Esophagus squamous epithelium (tissue), 5 donors: ENCODE results near the gene MEIS3. TPM values are rescaled to one million over a fixed set of nuclear protein-coding genes. Genes with fewer than 3 reads are reported as not detected.

Experiments
- DNase-seq: peaks from one replicate; lab custom pipeline; 2025; lab: John Stamatoyannopoulos, UW
- H3K27ac ChIP-seq, 4 donors: fragments of 200-600 bp; sonication (generic); one replicate each; pipeline ENCODE4 v1.5.1; 2016 to 2019; ENCODE audit warnings: mild to moderate bottlenecking in 1 of 4
- H3K27me3 ChIP-seq, 4 donors: fragments of 200-600 bp; sonication (generic); 1 replicate in 3 of 4; 2 replicates in 1 of 4; pipeline versions ENCODE4 v1.5.1 to v1.6.0; 2017 to 2021; ENCODE audit warnings: antibody characterized with exemption in 1 of 4
- H3K36me3 ChIP-seq, 3 donors: fragments of 200-600 bp; sonication (generic); one replicate each; pipeline ENCODE4 v1.5.1; 2016 to 2019
- H3K4me1 ChIP-seq, 3 donors: fragments of 200-600 bp; sonication (generic); one replicate each; pipeline ENCODE4 v1.5.1; 2017 to 2019
- H3K4me3 ChIP-seq, 4 donors: fragments of 200-600 bp; sonication (generic); 1 replicate in 3 of 4; 2 replicates in 1 of 4; pipeline ENCODE4 v1.5.1; 2016 to 2019; ENCODE audit warnings: mild to moderate bottlenecking in 2 of 4, moderate library complexity in 1 of 4
- H3K9me3 ChIP-seq, 3 donors: fragments of 200-600 bp; sonication (generic); one replicate each; pipeline ENCODE4 v1.5.1; 2016 to 2019
- CTCF ChIP-seq, 6 experiments: fragments of 450-650 bp in 4 of 6; fragments of 200-600 bp in 2 of 6; sonication (generic) in 2 of 6; IDR thresholded peaks; one replicate each; pipeline ENCODE4 v1.5.1; 2016 to 2019; ENCODE audit warnings: antibody characterized with exemption in 6 of 6, mild to moderate bottlenecking in 4 of 6, moderate library complexity in 4 of 6
- POLR2A ChIP-seq, 4 donors: fragments of 450-650 bp; IDR thresholded peaks; one replicate each; pipeline ENCODE4 v1.6.1; 2017; ENCODE audit warnings: antibody characterized with exemption in 4 of 4, mild to moderate bottlenecking in 4 of 4, moderate library complexity in 3 of 4
- WGBS, 2 donors: methylation state at CpG; one replicate each; pipeline ENCODE4 v1.1.5; 2018; 5-methylcytosine and 5-hydroxymethylcytosine counted together
- intact Hi-C: fragments of 100-400 bp; cut with DNase I; formaldehyde crosslinking; loops from one replicate; pipeline ENCODE4 v1.15.0; 2022
- total RNA-seq, 4 donors: library from RNA; depleted of rRNA; stranded (reverse); fragments of >200 nt; gene quantifications; one replicate each; pipeline ENCODE4 v1.1.0, GENCODE V29; 2016
- donor health status: DM: yes; HTN: yes; CAD: no.

The MEIS3 gene
- 10 to 100 TPM in 1 of 4 donors, 1 to 10 TPM in 3; 1.0 to 13.5 (median 3.9) TPM for total RNA-seq

- no peak for DNase-seq
- H3K36me3 ChIP-seq = no peaks in the 10 kb centered on the region
- intact Hi-C loops = no loop called here
- peaks cover 0 to 100% (median 28%) of the 10 kb centered on the region in 4 donors for H3K27me3 ChIP-seq
- no peaks in the 10 kb centered on the region for H3K9me3 ChIP-seq
- 0 to 2% methylated on average over 5 to 14 of the region's 70 CpGs for WGBS, 2 donors
- peak within 1 kb of the TSS; percentile 10 to 69 (median 47) for H3K4me3 ChIP-seq
- peak within 1 kb of the TSS in 3 of 4 donors; percentile 19 to 68 (median 49) for H3K27ac ChIP-seq
- TF ChIP-seq CTCF (IDR thresholded peaks at IDR 0.05) (no peak), POLR2A (IDR thresholded peaks at IDR 0.05) (no peak)
- H3K4me1 ChIP-seq = peaks cover 7 to 44% (median 12%) of the 10 kb centered on the region in 3 donors
These were observed at the start of gene MEIS3 for GRCh38 chr19:47419030-47419783. Gene MEIS3 (minus strand): TSS chr19:47419527. CDS start chr19:47419081, 446 bp downstream.

- intact Hi-C loops = no loop called here
- Histone ChIP-seq H3K36me3 (no peaks in the 10 kb centered on the region), H3K4me3 (no peak overlapping the region), H3K27me3 (peaks cover 5 to 93% (median 8%) of the 10 kb centered on the region in 4 donors), H3K27ac (no peak overlapping the region), H3K9me3 (no peaks in the 10 kb centered on the region), H3K4me1 (peaks cover 5 to 31% (median 9%) of the 10 kb centered on the region in 3 donors)
- no peak for DNase-seq
- TF ChIP-seq POLR2A (IDR thresholded peaks at IDR 0.05) (no peak), CTCF (IDR thresholded peaks at IDR 0.05) (no peak)
- 47% methylated on average over 9 of the region's 9 CpGs for WGBS, 2 donors
These were observed 48.6 kb upstream of the MEIS3 start for GRCh38 chr19:47467914-47468313.

- intact Hi-C loops = no loop called here
- no peak for DNase-seq
- Histone ChIP-seq H3K27ac (no peak overlapping the region), H3K4me1 (peaks cover 0 to 13% (median 0%) of the 10 kb centered on the region in 3 donors), H3K9me3 (no peaks in the 10 kb centered on the region), H3K4me3 (no peak overlapping the region), H3K36me3 (no peaks in the 10 kb centered on the region), H3K27me3 (peaks cover 0 to 89% (median 0%) of the 10 kb centered on the region in 4 donors)
- TF ChIP-seq POLR2A (IDR thresholded peaks at IDR 0.05) (no peak), CTCF (IDR thresholded peaks at IDR 0.05) (no peak)
- WGBS, 2 donors = 82 to 90% methylated on average over 4 to 21 of the region's 27 CpGs
These were observed 46.6 kb upstream of the MEIS3 start for GRCh38 chr19:47465957-47466356.

- 56 to 59% methylated on average over 10 of the region's 10 CpGs for WGBS, 2 donors
- Histone ChIP-seq H3K4me3 (no peak overlapping the region), H3K4me1 (peaks cover 0 to 4% (median 0%) of the 10 kb centered on the region in 3 donors), H3K27ac (no peak overlapping the region), H3K27me3 (peaks cover 0 to 89% (median 0%) of the 10 kb centered on the region in 4 donors), H3K36me3 (no peaks in the 10 kb centered on the region), H3K9me3 (no peaks in the 10 kb centered on the region)
- intact Hi-C loops = no loop called here
- TF ChIP-seq CTCF (IDR thresholded peaks at IDR 0.05) (no peak), POLR2A (IDR thresholded peaks at IDR 0.05) (no peak)
- no peak for DNase-seq
These were observed 45.5 kb upstream of the MEIS3 start for GRCh38 chr19:47464675-47465419.

GRCh38 chr19:47461876-47462275 is 42.5 kb upstream of the MEIS3 start:
- no peak for DNase-seq
- H3K36me3 ChIP-seq = no peaks in the 10 kb centered on the region
- 63 to 88% methylated on average over 5 of the region's 5 CpGs for WGBS, 2 donors
- H3K27ac ChIP-seq = no peak overlapping the region
- H3K4me3 ChIP-seq = no peak overlapping the region
- TF ChIP-seq POLR2A (IDR thresholded peaks at IDR 0.05) (no peak), CTCF (IDR thresholded peaks at IDR 0.05) (no peak)
- no peaks in the 10 kb centered on the region for H3K9me3 ChIP-seq
- peaks cover 3 to 7% (median 6%) of the 10 kb centered on the region in 3 donors for H3K4me1 ChIP-seq
- H3K27me3 ChIP-seq = peaks cover 0 to 89% (median 0%) of the 10 kb centered on the region in 4 donors
- intact Hi-C loops = no loop called here
